Measurements from ENCODE around the gene VWA8. TPM values are rescaled to one million over a fixed set of nuclear protein-coding genes. Genes with fewer than 3 reads are reported as not detected.

Gene VWA8
- total and polyA plus RNA-seq, 10 donors = 2.7 to 33.6 (median 18.3) TPM

GRCh38 chr13:41678249-41678648 is 282.7 kb downstream of the VWA8 start:
- H3K36me3 ChIP-seq = peaks cover 0 to 37% (median 7%) of the 10 kb centered on the region in 6 donors
- H3K27ac ChIP-seq = no peak overlapping the region
- intact Hi-C loops (cut with DNase I; ENCODE audit: low total_unique reads) = no loop called here
- H3K27me3 ChIP-seq (replicated peaks in 1 of 7) = no peaks in the 10 kb centered on the region
- no peak for DNase-seq
- H3K4me3 ChIP-seq = no peak overlapping the region
- 79 to 86% (median 85%) methylated on average over 3 of the region's 3 CpGs for WGBS, 5 donors
- TF ChIP-seq POLR2A (IDR thresholded peaks at IDR 0.05) (no peak), POLR2AphosphoS5 (IDR thresholded peaks at IDR 0.05) (no peak), CTCF (IDR thresholded peaks at IDR 0.05 in 8 of 11, conservative IDR thresholded peaks at IDR 0.05 in 3 of 11) (no peak)
- no peaks in the 10 kb centered on the region for H3K9me3 ChIP-seq
- no peaks in the 10 kb centered on the region for H3K4me1 ChIP-seq

GRCh38 chr13:41675306-41675705 is 285.6 kb downstream of the VWA8 start:
- peaks cover 0 to 30% (median 3%) of the 10 kb centered on the region in 6 donors for H3K36me3 ChIP-seq
- no peaks in the 10 kb centered on the region for H3K9me3 ChIP-seq
- H3K27ac ChIP-seq = no peak overlapping the region
- H3K27me3 ChIP-seq (replicated peaks in 1 of 7) = no peaks in the 10 kb centered on the region
- WGBS, 5 donors = 88 to 95% (median 91%) methylated on average over 3 of the region's 3 CpGs
- intact Hi-C loops (cut with DNase I; ENCODE audit: low total_unique reads) = no loop called here
- DNase-seq = no peak
- no peaks in the 10 kb centered on the region for H3K4me1 ChIP-seq
- H3K4me3 ChIP-seq = no peak overlapping the region
- TF ChIP-seq POLR2AphosphoS5 (IDR thresholded peaks at IDR 0.05) = no peak
- no peak for TF ChIP-seq POLR2A (IDR thresholded peaks at IDR 0.05)
- TF ChIP-seq CTCF (IDR thresholded peaks at IDR 0.05 in 8 of 11, conservative IDR thresholded peaks at IDR 0.05 in 3 of 11) = no peak

- no peak overlapping the region for H3K27ac ChIP-seq
- no peak for DNase-seq
- H3K4me3 ChIP-seq = no peak overlapping the region
- no peaks in the 10 kb centered on the region for H3K9me3 ChIP-seq
- H3K27me3 ChIP-seq (replicated peaks in 1 of 7) = no peaks in the 10 kb centered on the region
- no peak for TF ChIP-seq POLR2A (IDR thresholded peaks at IDR 0.05)
- no peak for TF ChIP-seq CTCF (IDR thresholded peaks at IDR 0.05 in 8 of 11, conservative IDR thresholded peaks at IDR 0.05 in 3 of 11)
- TF ChIP-seq POLR2AphosphoS5 (IDR thresholded peaks at IDR 0.05) = no peak
- 41 to 47% (median 44%) methylated on average over 2 of the region's 2 CpGs for WGBS, 5 donors
- intact Hi-C loops (cut with DNase I; ENCODE audit: low total_unique reads) = no loop called here
- no peaks in the 10 kb centered on the region for H3K4me1 ChIP-seq
- H3K36me3 ChIP-seq = peaks cover 0 to 40% (median 4%) of the 10 kb centered on the region in 6 donors
Measured at GRCh38 chr13:41674246-41674645, 286.7 kb downstream of the VWA8 start.

GRCh38 chr13:41673640-41674039 is 287.3 kb downstream of the VWA8 start:
- intact Hi-C loops (cut with DNase I; ENCODE audit: low total_unique reads) = no loop called here
- Histone ChIP-seq H3K27ac (no peak overlapping the region), H3K9me3 (no peaks in the 10 kb centered on the region), H3K36me3 (peaks cover 0 to 40% (median 4%) of the 10 kb centered on the region in 6 donors), H3K27me3 (replicated peaks in 1 of 7) (no peaks in the 10 kb centered on the region), H3K4me3 (no peak overlapping the region), H3K4me1 (no peaks in the 10 kb centered on the region)
- DNase-seq = no peak
- TF ChIP-seq CTCF (IDR thresholded peaks at IDR 0.05 in 8 of 11, conservative IDR thresholded peaks at IDR 0.05 in 3 of 11) (no peak), POLR2AphosphoS5 (IDR thresholded peaks at IDR 0.05) (no peak), POLR2A (IDR thresholded peaks at IDR 0.05) (no peak)
- 90 to 95% (median 93%) methylated on average over 2 of the region's 2 CpGs for WGBS, 5 donors
